Panc1 (cell line): ENCODE measurements around the gene TVP23A. TPM values are rescaled to one million over a fixed set of nuclear protein-coding genes. Genes with fewer than 3 reads are reported as not detected.

ENCODE experiments used
- ATAC-seq: fragments of 200-7000 bp; cut with Tn5 transposase; 2 replicates; pipeline ENCODE4 v1.9.1; 2020; ENCODE audit warnings: mild to moderate bottlenecking, moderate library complexity
- BruUV-seq: library from RNA; stranded (reverse); fragments of 400-500 nt; replicated peaks from 2 replicates; lab custom pipeline; 2021; lab: Mats Ljungman, UMichigan
- CTCF ChIA-PET: fragments of 300-600 bp; sonication (Branson Sonifier 250); formaldehyde crosslinking; loops from one replicate; lab custom pipeline; 2022; ENCODE audit warnings: antibody characterized with exemption; lab: Charles Lee
- POLR2A ChIA-PET: fragments of 300-600 bp; sonication (Branson Sonifier 250); formaldehyde crosslinking; loops from one replicate; lab custom pipeline; 2022; ENCODE audit warnings: antibody characterized with exemption; lab: Charles Lee
- DNase-seq: peaks from one replicate; pipeline ENCODE4 v3.0.0-alpha.2; 2010; ENCODE audit warnings: low read depth, low spot score
- H3K27ac ChIP-seq: 2 replicates; pipeline ENCODE4 v1.5.1; 2011; ENCODE audit warnings: mild to moderate bottlenecking, low read length, inconsistent platforms
- H3K27me3 ChIP-seq: fragments of 200-500 bp; sonication (Bioruptor generic); 2 replicates; pipeline ENCODE4 v1.6.0; 2014; ENCODE audit warnings: low read length, inconsistent platforms; ENCODE audit not compliant: control insufficient read depth, insufficient read depth
- H3K36me3 ChIP-seq: fragments of 200-500 bp; sonication (Bioruptor generic); 2 replicates; pipeline ENCODE4 v1.5.1; 2014; ENCODE audit warnings: inconsistent platforms, mild to moderate bottlenecking, low read length, moderate library complexity; ENCODE audit not compliant: control insufficient read depth, insufficient read depth
- H3K4me1 ChIP-seq: 2 replicates; pipeline ENCODE4 v1.5.1; 2011; ENCODE audit warnings: inconsistent platforms, mild to moderate bottlenecking, low read length, moderate library complexity; ENCODE audit not compliant: control insufficient read depth, insufficient read depth
- H3K4me3 ChIP-seq, 2 experiments: 2 replicates each; pipeline ENCODE4 v1.5.1; 2011 to 2012; ENCODE audit warnings: low read depth in 2 of 2, low read length in 2 of 2, mild to moderate bottlenecking in 2 of 2, inconsistent platforms in 1 of 2, moderate library complexity in 1 of 2
- H3K9me3 ChIP-seq: fragments of 200-500 bp; sonication (Bioruptor generic); 2 replicates; pipeline ENCODE4 v1.5.1; 2014; ENCODE audit warnings: low read depth, mild to moderate bottlenecking, inconsistent platforms, low read length, moderate library complexity; ENCODE audit not compliant: control insufficient read depth, insufficient read depth
- POLR2AphosphoS5 ChIP-seq: IDR thresholded peaks from 2 replicates; pipeline ENCODE4 v1.6.1; 2012; ENCODE audit warnings: mild to moderate bottlenecking, low read depth, low read length, moderate library complexity
- SIN3A ChIP-seq: IDR thresholded peaks from 2 replicates; pipeline ENCODE4 v1.6.1; 2012; ENCODE audit warnings: low read depth, mild to moderate bottlenecking, low read length, moderate library complexity, borderline replicate concordance; ENCODE audit not compliant: insufficient read depth
- TCF7L2 ChIP-seq: IDR thresholded peaks from 2 replicates; pipeline ENCODE4 v1.6.1; 2011; ENCODE audit warnings: mild to moderate bottlenecking, low read depth, low read length, inconsistent platforms
- in situ Hi-C: cut with HindIII; loops from 2 replicates; pipeline ENCODE4 v1.10.0; 2016; ENCODE audit warnings: low sequenced_read_pairs, low pct_unique_long_range_greater_than_20kb
- intact Hi-C: fragments of 100-400 bp; cut with micrococcal nuclease; formaldehyde crosslinking; loops from one replicate; pipeline ENCODE4 v1.10.0; 2022; ENCODE audit not compliant: unreplicated experiment
- total RNA-seq: library from RNA; stranded (reverse); gene quantifications from one replicate; pipeline ENCODE4 v1.2.1, GENCODE V29; 2021; ENCODE audit not compliant: unreplicated experiment
- TF ChIP-seq, protein P1 (sequence below): fragments of 450-650 bp; IDR thresholded peaks from 2 replicates; pipeline ENCODE4 v1.5.1; 2017; ENCODE audit warnings: mild to moderate bottlenecking
- TF ChIP-seq, protein P2 (sequence below), 2 experiments: IDR thresholded peaks; 2 replicates each; pipeline ENCODE4 v1.6.1; 2011 to 2012; ENCODE audit warnings: low read depth in 2 of 2, control low read depth in 1 of 2, low read length in 1 of 2, mild to moderate bottlenecking in 1 of 2, moderate library complexity in 1 of 2; ENCODE audit not compliant: insufficient read depth in 1 of 2

Gene TVP23A
- total RNA-seq, 1 experiment from 2014 or later, result not detected

DNA sequence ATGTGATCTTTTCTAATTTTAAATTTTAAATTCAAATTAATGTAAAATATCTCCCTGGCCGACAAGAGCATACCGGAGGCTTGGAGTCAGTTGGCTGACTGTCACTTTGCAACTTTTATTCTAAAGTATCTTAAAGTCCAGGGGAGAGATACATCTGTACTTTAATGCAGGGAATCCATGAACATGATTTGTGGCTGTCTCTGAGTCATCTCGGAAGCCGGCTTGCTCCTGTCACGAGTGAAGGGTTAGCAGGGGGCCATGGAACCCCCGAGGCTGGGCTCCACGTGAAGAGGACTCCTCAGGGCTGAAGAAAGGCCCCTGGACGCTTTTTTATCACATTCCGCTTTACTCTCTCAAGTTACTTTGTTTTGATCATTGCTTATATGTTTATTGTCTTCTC is 13.3 kb downstream of the TVP23A start:
- BruUV-seq, result no TSS peak
- CTCF ChIA-PET, result no interaction called here
- no peaks in the 10 kb centered on the region for H3K9me3 ChIP-seq
- ATAC-seq (no peak), DNase-seq (no peak)
- H3K4me1 ChIP-seq, result no peaks in the 10 kb centered on the region
- POLR2A ChIA-PET, result interaction anchor here (0.7 kb wide), 1 partner anchor 214 kb away, joined by 11 read pairs; no protein-coding TSS in a partner anchor
- in situ Hi-C loops (no loop called here), intact Hi-C loops (no loop called here)
- no peaks in the 10 kb centered on the region for H3K27me3 ChIP-seq
- no peaks in the 10 kb centered on the region for H3K36me3 ChIP-seq
- TF ChIP-seq, protein P1, sequence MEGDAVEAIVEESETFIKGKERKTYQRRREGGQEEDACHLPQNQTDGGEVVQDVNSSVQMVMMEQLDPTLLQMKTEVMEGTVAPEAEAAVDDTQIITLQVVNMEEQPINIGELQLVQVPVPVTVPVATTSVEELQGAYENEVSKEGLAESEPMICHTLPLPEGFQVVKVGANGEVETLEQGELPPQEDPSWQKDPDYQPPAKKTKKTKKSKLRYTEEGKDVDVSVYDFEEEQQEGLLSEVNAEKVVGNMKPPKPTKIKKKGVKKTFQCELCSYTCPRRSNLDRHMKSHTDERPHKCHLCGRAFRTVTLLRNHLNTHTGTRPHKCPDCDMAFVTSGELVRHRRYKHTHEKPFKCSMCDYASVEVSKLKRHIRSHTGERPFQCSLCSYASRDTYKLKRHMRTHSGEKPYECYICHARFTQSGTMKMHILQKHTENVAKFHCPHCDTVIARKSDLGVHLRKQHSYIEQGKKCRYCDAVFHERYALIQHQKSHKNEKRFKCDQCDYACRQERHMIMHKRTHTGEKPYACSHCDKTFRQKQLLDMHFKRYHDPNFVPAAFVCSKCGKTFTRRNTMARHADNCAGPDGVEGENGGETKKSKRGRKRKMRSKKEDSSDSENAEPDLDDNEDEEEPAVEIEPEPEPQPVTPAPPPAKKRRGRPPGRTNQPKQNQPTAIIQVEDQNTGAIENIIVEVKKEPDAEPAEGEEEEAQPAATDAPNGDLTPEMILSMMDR, result no peak
- TF ChIP-seq, protein P2, sequence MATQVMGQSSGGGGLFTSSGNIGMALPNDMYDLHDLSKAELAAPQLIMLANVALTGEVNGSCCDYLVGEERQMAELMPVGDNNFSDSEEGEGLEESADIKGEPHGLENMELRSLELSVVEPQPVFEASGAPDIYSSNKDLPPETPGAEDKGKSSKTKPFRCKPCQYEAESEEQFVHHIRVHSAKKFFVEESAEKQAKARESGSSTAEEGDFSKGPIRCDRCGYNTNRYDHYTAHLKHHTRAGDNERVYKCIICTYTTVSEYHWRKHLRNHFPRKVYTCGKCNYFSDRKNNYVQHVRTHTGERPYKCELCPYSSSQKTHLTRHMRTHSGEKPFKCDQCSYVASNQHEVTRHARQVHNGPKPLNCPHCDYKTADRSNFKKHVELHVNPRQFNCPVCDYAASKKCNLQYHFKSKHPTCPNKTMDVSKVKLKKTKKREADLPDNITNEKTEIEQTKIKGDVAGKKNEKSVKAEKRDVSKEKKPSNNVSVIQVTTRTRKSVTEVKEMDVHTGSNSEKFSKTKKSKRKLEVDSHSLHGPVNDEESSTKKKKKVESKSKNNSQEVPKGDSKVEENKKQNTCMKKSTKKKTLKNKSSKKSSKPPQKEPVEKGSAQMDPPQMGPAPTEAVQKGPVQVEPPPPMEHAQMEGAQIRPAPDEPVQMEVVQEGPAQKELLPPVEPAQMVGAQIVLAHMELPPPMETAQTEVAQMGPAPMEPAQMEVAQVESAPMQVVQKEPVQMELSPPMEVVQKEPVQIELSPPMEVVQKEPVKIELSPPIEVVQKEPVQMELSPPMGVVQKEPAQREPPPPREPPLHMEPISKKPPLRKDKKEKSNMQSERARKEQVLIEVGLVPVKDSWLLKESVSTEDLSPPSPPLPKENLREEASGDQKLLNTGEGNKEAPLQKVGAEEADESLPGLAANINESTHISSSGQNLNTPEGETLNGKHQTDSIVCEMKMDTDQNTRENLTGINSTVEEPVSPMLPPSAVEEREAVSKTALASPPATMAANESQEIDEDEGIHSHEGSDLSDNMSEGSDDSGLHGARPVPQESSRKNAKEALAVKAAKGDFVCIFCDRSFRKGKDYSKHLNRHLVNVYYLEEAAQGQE (IDR thresholded peaks at IDR 0.05; ENCODE audit: insufficient read depth in 1 of 2, low read depth in 2 of 2, low read length in 1 of 2), result no peak
- TF ChIP-seq SIN3A (no peak), POLR2AphosphoS5 (no peak), TCF7L2 (no peak)
- no peak overlapping the region for H3K4me3 ChIP-seq
- no peak overlapping the region for H3K27ac ChIP-seq

DNA sequence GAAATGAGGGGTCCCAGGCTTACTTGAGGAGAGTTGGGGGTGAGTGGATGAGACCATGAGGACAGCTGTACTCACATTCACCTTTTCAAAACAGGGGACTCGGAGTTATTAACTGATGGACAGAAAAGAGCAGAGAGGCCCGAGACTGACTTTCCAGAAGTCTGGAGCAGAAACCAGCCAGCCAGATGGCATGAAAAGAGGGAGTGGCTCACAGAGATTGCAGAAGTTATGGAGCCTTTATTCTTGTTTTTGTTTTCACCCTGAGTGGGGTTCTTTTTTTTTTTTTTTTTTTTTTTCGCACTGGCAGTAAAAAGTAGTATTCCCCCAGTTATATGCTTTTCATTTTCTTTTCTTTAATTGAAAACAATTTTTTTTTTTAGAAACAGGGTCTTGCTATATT is 18.9 kb downstream of the TVP23A start:
- no TSS peak for BruUV-seq
- DNase-seq (no peak), ATAC-seq (no peak)
- TF ChIP-seq, protein P2 (IDR thresholded peaks at IDR 0.05; ENCODE audit: insufficient read depth in 1 of 2, low read depth in 2 of 2, low read length in 1 of 2), result no peak
- TF ChIP-seq TCF7L2 (no peak), SIN3A (no peak), POLR2AphosphoS5 (no peak)
- TF ChIP-seq, protein P1, result no peak
- ChIA-PET POLR2A (no interaction called here), CTCF (no interaction called here)
- no peaks in the 10 kb centered on the region for H3K27me3 ChIP-seq
- H3K4me3 ChIP-seq, result no peak overlapping the region
- in situ Hi-C loops (no loop called here), intact Hi-C loops (no loop called here)
- H3K27ac ChIP-seq, result no peak overlapping the region
- no peaks in the 10 kb centered on the region for H3K9me3 ChIP-seq
- no peaks in the 10 kb centered on the region for H3K4me1 ChIP-seq
- H3K36me3 ChIP-seq, result no peaks in the 10 kb centered on the region
